Subcutaneous abdominal adipose tissue (tissue), 5 donors: ENCODE measurements around the gene CPNE5.

Experiments
- H3K27ac ChIP-seq: one replicate; pipeline ENCODE4 v1.7.0; 2013; ENCODE audit warnings: low read depth, mild to moderate bottlenecking, inconsistent platforms, low read length, moderate library complexity
- H3K27me3 ChIP-seq, 5 donors: one replicate each; pipeline ENCODE4 v1.7.0; 2013; ENCODE audit warnings: low read length in 5 of 5, inconsistent platforms in 1 of 5; ENCODE audit not compliant: control insufficient read depth in 5 of 5, insufficient read depth in 4 of 5
- H3K36me3 ChIP-seq, 5 donors: one replicate each; pipeline ENCODE4 v1.7.0; 2013; ENCODE audit warnings: low read length in 5 of 5; ENCODE audit not compliant: control insufficient read depth in 5 of 5, insufficient read depth in 5 of 5
- H3K4me1 ChIP-seq, 5 donors: one replicate each; pipeline ENCODE4 v1.7.0; 2013; ENCODE audit warnings: low read length in 5 of 5, mild to moderate bottlenecking in 3 of 5, moderate library complexity in 1 of 5; ENCODE audit not compliant: control insufficient read depth in 5 of 5, insufficient read depth in 5 of 5
- H3K4me3 ChIP-seq, 5 donors: one replicate each; pipeline ENCODE4 v1.7.0; 2013; ENCODE audit warnings: low read length in 5 of 5, low read depth in 1 of 5
- H3K9ac ChIP-seq, 5 donors: one replicate each; pipeline ENCODE4 v1.7.0; 2013; ENCODE audit warnings: low read length in 5 of 5, mild to moderate bottlenecking in 4 of 5, moderate library complexity in 3 of 5
- H3K9me3 ChIP-seq, 5 donors: one replicate each; pipeline ENCODE4 v1.7.0; 2013; ENCODE audit warnings: low read length in 5 of 5; ENCODE audit not compliant: control insufficient read depth in 5 of 5
- donor health status: healthy.
- donor health status: healthy.
- donor health status: healthy.
- donor health status: healthy.
- donor health status: healthy.

The CPNE5 gene

GRCh38 chr6:36807750-36808149 lies 31.5 kb downstream of the CPNE5 start:
- H3K36me3 ChIP-seq, result no peaks in the 10 kb centered on the region
- no peak overlapping the region for H3K9ac ChIP-seq
- no peak overlapping the region for H3K27ac ChIP-seq
- H3K9me3 ChIP-seq, result no peaks in the 10 kb centered on the region
- no peak overlapping the region for H3K4me3 ChIP-seq
- peaks cover 0 to 7% (median 3%) of the 10 kb centered on the region in 5 donors for H3K27me3 ChIP-seq
- peaks cover 0 to 26% (median 0%) of the 10 kb centered on the region in 5 donors for H3K4me1 ChIP-seq

- Histone ChIP-seq H3K36me3 (no peaks in the 10 kb centered on the region), H3K27ac (no peak overlapping the region), H3K27me3 (peaks cover 0 to 7% (median 3%) of the 10 kb centered on the region in 5 donors), H3K4me1 (peaks cover 0 to 21% (median 0%) of the 10 kb centered on the region in 5 donors), H3K4me3 (no peak overlapping the region), H3K9ac (no peak overlapping the region), H3K9me3 (no peaks in the 10 kb centered on the region)
Observed at GRCh38 chr6:36807143-36807542, 32.1 kb downstream of the CPNE5 start.

DNA sequence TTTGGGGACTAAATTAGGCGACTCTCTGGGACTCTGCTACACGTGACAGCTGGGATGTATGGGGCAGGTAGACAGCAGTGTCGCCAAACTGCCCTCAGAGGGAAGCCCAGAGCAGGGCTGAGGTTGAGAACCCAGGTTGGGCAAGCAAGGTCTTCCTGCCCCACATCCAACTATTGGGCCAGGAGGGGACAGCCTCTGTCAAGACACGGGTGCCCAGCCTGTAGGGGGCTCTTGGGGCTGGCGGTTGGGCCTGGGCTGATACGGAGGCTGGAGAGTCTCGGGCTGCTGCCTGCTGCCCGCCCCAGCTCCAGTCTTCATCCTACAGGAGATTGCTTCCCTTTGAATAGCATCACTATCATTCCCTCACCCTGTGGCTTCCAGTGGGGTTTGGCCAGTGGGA lies 33.3 kb downstream of the CPNE5 start:
- no peaks in the 10 kb centered on the region for H3K9me3 ChIP-seq
- peaks cover 0 to 14% (median 0%) of the 10 kb centered on the region in 5 donors for H3K4me1 ChIP-seq
- H3K9ac ChIP-seq, result no peak overlapping the region
- peaks cover 0 to 7% (median 3%) of the 10 kb centered on the region in 5 donors for H3K27me3 ChIP-seq
- H3K27ac ChIP-seq, result no peak overlapping the region
- H3K36me3 ChIP-seq, result no peaks in the 10 kb centered on the region
- no peak overlapping the region for H3K4me3 ChIP-seq

GRCh38 chr6:36805096-36805797 lies 34.0 kb downstream of the CPNE5 start:
- Histone ChIP-seq H3K27ac (no peak overlapping the region), H3K4me1 (peaks cover 0 to 7% (median 0%) of the 10 kb centered on the region in 5 donors), H3K4me3 (no peak overlapping the region), H3K9me3 (no peaks in the 10 kb centered on the region), H3K27me3 (peaks cover 0 to 7% (median 3%) of the 10 kb centered on the region in 5 donors), H3K36me3 (no peaks in the 10 kb centered on the region), H3K9ac (no peak overlapping the region)

- Histone ChIP-seq H3K4me1 (peaks cover 0 to 4% (median 0%) of the 10 kb centered on the region in 5 donors), H3K9ac (no peak overlapping the region), H3K4me3 (no peak overlapping the region), H3K27me3 (peaks cover 0 to 7% (median 3%) of the 10 kb centered on the region in 5 donors), H3K9me3 (no peaks in the 10 kb centered on the region), H3K27ac (no peak overlapping the region), H3K36me3 (no peaks in the 10 kb centered on the region)
Observed at GRCh38 chr6:36804563-36804962, 34.7 kb downstream of the CPNE5 start.

DNA sequence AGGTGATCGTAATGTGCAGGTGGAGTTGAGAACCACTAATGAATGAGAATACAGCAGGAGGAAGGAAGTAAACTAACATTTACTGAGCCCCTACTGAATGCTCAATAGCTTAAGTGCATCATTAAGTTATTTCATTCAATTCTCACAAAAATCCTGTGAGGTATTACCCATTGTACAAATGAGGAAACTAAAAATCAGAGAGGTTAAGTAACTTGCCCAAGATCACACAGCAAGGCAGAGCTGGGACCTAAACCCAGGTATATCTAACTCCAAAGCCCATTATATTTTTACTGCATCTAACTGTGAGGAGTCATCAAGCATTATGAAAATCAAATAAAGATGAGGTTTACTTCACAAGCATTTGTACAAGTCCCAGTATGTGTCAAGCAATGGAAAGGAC lies 35.3 kb downstream of the CPNE5 start:
- Histone ChIP-seq H3K9me3 (no peaks in the 10 kb centered on the region), H3K9ac (no peak overlapping the region), H3K27me3 (peaks cover 0 to 7% (median 3%) of the 10 kb centered on the region in 5 donors), H3K36me3 (no peaks in the 10 kb centered on the region), H3K27ac (no peak overlapping the region), H3K4me1 (peaks cover 0 to 4% (median 0%) of the 10 kb centered on the region in 5 donors), H3K4me3 (no peak overlapping the region)

GRCh38 chr6:36803482-36803881 lies 35.8 kb downstream of the CPNE5 start:
- Histone ChIP-seq H3K36me3 (no peaks in the 10 kb centered on the region), H3K27ac (no peak overlapping the region), H3K4me3 (no peak overlapping the region), H3K4me1 (peaks cover 0 to 4% (median 0%) of the 10 kb centered on the region in 5 donors), H3K27me3 (peaks cover 0 to 7% (median 3%) of the 10 kb centered on the region in 5 donors), H3K9ac (no peak overlapping the region), H3K9me3 (no peaks in the 10 kb centered on the region)

- Histone ChIP-seq H3K9me3 (no peaks in the 10 kb centered on the region), H3K27ac (no peak overlapping the region), H3K27me3 (peaks cover 0 to 3% (median 0%) of the 10 kb centered on the region in 5 donors), H3K4me3 (no peak overlapping the region), H3K4me1 (peaks cover 0 to 4% (median 0%) of the 10 kb centered on the region in 5 donors), H3K36me3 (no peaks in the 10 kb centered on the region), H3K9ac (no peak overlapping the region)
Observed at GRCh38 chr6:36800223-36801076, 38.8 kb downstream of the CPNE5 start.

DNA sequence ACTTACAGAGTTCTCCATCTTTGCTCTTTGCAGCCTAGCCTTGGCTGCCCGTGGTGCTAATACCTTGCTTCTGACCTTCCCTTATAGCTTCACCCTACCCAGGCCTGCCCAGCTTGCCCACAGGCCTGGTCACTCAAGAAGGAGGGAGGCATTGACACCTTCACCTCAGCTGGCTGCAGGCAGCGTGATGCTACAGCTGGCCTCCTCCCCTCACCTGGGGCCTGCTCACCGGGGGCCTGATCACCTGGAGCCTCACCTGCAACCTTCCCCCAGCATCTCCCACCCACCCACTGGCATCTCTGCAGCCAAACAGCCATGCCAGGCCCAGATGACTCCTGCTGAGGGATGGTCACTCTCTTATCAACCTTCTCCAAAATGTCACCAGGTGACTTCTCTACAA lies 40.4 kb downstream of the CPNE5 start:
- Histone ChIP-seq H3K4me1 (peaks cover 0 to 2% (median 0%) of the 10 kb centered on the region in 5 donors), H3K27me3 (peaks cover 0 to 5% (median 4%) of the 10 kb centered on the region in 5 donors), H3K9ac (no peak overlapping the region), H3K27ac (no peak overlapping the region), H3K36me3 (no peaks in the 10 kb centered on the region), H3K9me3 (no peaks in the 10 kb centered on the region), H3K4me3 (no peak overlapping the region)

- peaks cover 0 to 2% (median 0%) of the 10 kb centered on the region in 5 donors for H3K4me1 ChIP-seq
- H3K36me3 ChIP-seq, result no peaks in the 10 kb centered on the region
- peaks cover 0 to 15% (median 4%) of the 10 kb centered on the region in 5 donors for H3K27me3 ChIP-seq
- no peak overlapping the region for H3K9ac ChIP-seq
- no peak overlapping the region for H3K4me3 ChIP-seq
- H3K27ac ChIP-seq, result no peak overlapping the region
- H3K9me3 ChIP-seq, result no peaks in the 10 kb centered on the region
Observed at GRCh38 chr6:36797653-36798052, 41.6 kb downstream of the CPNE5 start.
